ENCODE data around the gene AZIN2. TPM values are rescaled to one million over a fixed set of nuclear protein-coding genes. Genes with fewer than 3 reads are reported as not detected.
"Not testable (repeated sequence)": the region's sequence is repeated elsewhere in the genome, so short reads cannot be mapped to it uniquely, and the experiment has no call there.

Gene AZIN2
- polyA plus RNA-seq, 2 of the 4 experiments (the other 2 are of a cell fraction), result 1.6 to 1.9 TPM

DNA sequence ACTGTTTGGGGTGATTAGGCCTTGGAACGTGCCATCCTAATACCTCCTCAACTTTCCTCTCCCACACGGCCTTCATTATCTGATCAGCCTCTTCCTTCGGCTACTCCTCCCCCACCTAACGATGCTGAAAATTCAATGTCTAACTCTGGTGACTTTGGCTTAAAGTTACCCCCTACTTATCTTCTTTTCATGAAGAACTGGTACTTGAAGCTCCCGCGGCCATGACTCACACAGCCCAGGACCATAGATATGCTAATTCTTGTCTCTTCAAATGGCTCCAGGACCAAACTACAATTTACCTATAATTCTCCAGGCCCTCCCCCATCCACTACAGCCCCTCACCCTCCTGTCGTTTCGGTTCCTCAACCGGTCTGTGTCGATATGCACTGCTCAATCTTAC is 15.7 kb upstream of the AZIN2 start:
- ChIA-PET POLR2A (no interaction called here), CTCF (interaction anchor here (1.1 to 2.7 kb wide), 2 partner anchors 10 kb away, joined by 3 to 16 read pairs; no protein-coding TSS in a partner anchor)
- DNase-seq (ENCODE audit: low read depth in 1 of 2, low spot score in 1 of 2), result no peak
- H3K9me3 ChIP-seq, result peaks cover 29% of the 10 kb centered on the region
- FAIRE-seq, result no peak
- no peak for ATAC-seq
- H3K27ac ChIP-seq, result no peak overlapping the region
- H3K4me1 ChIP-seq, result no peaks in the 10 kb centered on the region
- no peak overlapping the region for H3K4me3 ChIP-seq
- 45% methylated on average over 10 of the region's 10 CpGs for WGBS (ENCODE audit: missing lambda C conversion rate)
- H3K4me2 ChIP-seq, result no peak overlapping the region
- no peak for TF ChIP-seq HMGXB4 (CRISPR knock-in tag; IDR thresholded peaks at IDR 0.05; ENCODE audit: borderline replicate concordance)
- TF ChIP-seq REST (IDR thresholded peaks at IDR 0.05), result no peak
- no peak for TF ChIP-seq EHMT2 (IDR thresholded peaks at IDR 0.05; ENCODE audit: low read depth)
- TF ChIP-seq BHLHE40 (IDR thresholded peaks at IDR 0.05; ENCODE audit: low read depth, low read length), result no peak
- TF ChIP-seq, protein P1, sequence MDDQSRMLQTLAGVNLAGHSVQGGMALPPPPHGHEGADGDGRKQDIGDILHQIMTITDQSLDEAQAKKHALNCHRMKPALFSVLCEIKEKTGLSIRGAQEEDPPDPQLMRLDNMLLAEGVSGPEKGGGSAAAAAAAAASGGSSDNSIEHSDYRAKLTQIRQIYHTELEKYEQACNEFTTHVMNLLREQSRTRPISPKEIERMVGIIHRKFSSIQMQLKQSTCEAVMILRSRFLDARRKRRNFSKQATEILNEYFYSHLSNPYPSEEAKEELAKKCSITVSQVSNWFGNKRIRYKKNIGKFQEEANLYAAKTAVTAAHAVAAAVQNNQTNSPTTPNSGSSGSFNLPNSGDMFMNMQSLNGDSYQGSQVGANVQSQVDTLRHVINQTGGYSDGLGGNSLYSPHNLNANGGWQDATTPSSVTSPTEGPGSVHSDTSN (IDR thresholded peaks at IDR 0.05), result no peak
- TF ChIP-seq EP300 (IDR thresholded peaks at IDR 0.05), result no peak

GRCh38 chr1:33066477-33066876 is 14.5 kb upstream of the AZIN2 start:
- H3K4me1 ChIP-seq; ATAC-seq; POLR2A ChIA-PET; DNase-seq (ENCODE audit: low read depth in 1 of 2, low spot score in 1 of 2); H3K27ac ChIP-seq; FAIRE-seq; H3K4me3 ChIP-seq; H3K4me2 ChIP-seq: not testable (repeated sequence)
- CTCF ChIA-PET, result interaction anchor here (0.6 to 2.7 kb wide), 3 partner anchors 11 to 133 kb away, joined by 3 to 16 read pairs (median 5); no protein-coding TSS in a partner anchor
- 79% methylated on average over 3 of the region's 3 CpGs for WGBS (ENCODE audit: missing lambda C conversion rate)
- peaks cover 29% of the 10 kb centered on the region for H3K9me3 ChIP-seq

GRCh38 chr1:33068108-33068507 is 12.8 kb upstream of the AZIN2 start:
- FAIRE-seq; POLR2A ChIA-PET; H3K4me2 ChIP-seq; DNase-seq (ENCODE audit: low read depth in 1 of 2, low spot score in 1 of 2); ATAC-seq; H3K4me1 ChIP-seq; H3K27ac ChIP-seq; H3K4me3 ChIP-seq: not testable (repeated sequence)
- CTCF ChIA-PET, result interaction anchor here (2.3 kb wide), 1 partner anchor 135 kb away, joined by 5 read pairs; no protein-coding TSS in a partner anchor
- peaks cover 24% of the 10 kb centered on the region for H3K9me3 ChIP-seq
- WGBS (ENCODE audit: missing lambda C conversion rate), result 31% methylated on average over 2 of the region's 2 CpGs

DNA sequence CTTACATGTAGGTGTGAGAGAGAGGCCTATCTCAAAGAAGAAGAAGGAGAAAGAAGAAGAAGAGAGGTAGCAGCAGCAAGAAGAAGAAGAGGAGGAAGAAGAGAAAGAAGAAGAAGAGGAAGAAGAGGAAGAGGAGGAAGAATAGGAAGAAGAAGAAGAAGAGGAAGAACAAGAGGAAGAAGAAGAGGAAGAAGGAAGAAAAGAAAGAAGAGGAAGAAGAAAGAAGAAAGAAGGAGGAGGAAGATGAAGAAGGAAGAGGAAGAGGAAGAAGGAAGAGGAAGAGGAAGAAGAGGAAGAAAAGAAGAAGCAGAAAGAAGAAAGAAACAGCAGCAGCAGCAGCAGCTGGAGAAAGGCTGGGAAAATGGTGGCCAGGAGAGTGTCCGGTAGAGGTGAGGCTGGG is 10.3 kb upstream of the AZIN2 start:
- ChIA-PET POLR2A (interaction anchor here (1.2 kb wide), 1 partner anchor 10 kb away, joined by 4 read pairs; the partner anchor contains the start of gene AZIN2), CTCF (interaction anchor here (1.6 to 2.4 kb wide), 2 partner anchors 15 to 16 kb away, joined by 5 to 6 read pairs; no protein-coding TSS in a partner anchor)
- Histone ChIP-seq H3K9me3 (0 out of 3 replicates have a peak, but pooled peaks cover 5% of the 10 kb centered on the region), H3K4me1 (no peaks in the 10 kb centered on the region), H3K4me2 (no peak overlapping the region), H3K4me3 (no peak overlapping the region), H3K27ac (no peak overlapping the region)
- DNase-seq (ENCODE audit: low read depth in 1 of 2, low spot score in 1 of 2) (no peak), FAIRE-seq (no peak), ATAC-seq (no peak)
- WGBS (ENCODE audit: missing lambda C conversion rate), result 100% methylated on average over 1 of the region's 1 CpG
- no peak for TF ChIP-seq REST (IDR thresholded peaks at IDR 0.05)
